Chondrocyte (in vitro differentiated cells): ENCODE data around the gene MYO10. TPM values are rescaled to one million over a fixed set of nuclear protein-coding genes. Genes with fewer than 3 reads are reported as not detected.

Experiments used
- DNase-seq: peaks from one replicate; pipeline ENCODE4 v3.0.0; 2021; ENCODE audit warnings: mixed read lengths, low spot score
- H3K27ac Mint-ChIP-seq: one replicate; pipeline ENCODE4 v1.8.0; 2021; ENCODE audit warnings: mild to moderate bottlenecking, moderate library complexity, mixed read lengths; ENCODE audit not compliant: unreplicated experiment
- H3K27me3 Mint-ChIP-seq: 2 replicates; pipeline ENCODE4 v1.8.0; 2021; ENCODE audit warnings: low read depth, mixed read lengths
- H3K36me3 Mint-ChIP-seq: 2 replicates; pipeline ENCODE4 v1.8.0; 2021; ENCODE audit warnings: low read depth, mixed read lengths
- H3K4me1 Mint-ChIP-seq: 2 replicates; pipeline ENCODE4 v1.8.0; 2021; ENCODE audit warnings: low read depth, mild to moderate bottlenecking, mixed read lengths
- H3K4me3 Mint-ChIP-seq: one replicate; pipeline ENCODE4 v1.8.0; 2021; ENCODE audit warnings: mild to moderate bottlenecking, moderate library complexity, mixed read lengths; ENCODE audit not compliant: unreplicated experiment
- H3K9me3 Mint-ChIP-seq: 2 replicates; pipeline ENCODE4 v1.8.0; 2021; ENCODE audit warnings: low read depth, mixed read lengths
- total RNA-seq: library from RNA; stranded (reverse); gene quantifications from 3 replicates; pipeline ENCODE4 v1.2.1, GENCODE V29; 2021
- TF ChIP-seq, protein P1 (sequence below): fragments of 200-600 bp; sonication (generic); IDR thresholded peaks from 2 replicates; pipeline ENCODE4 v1.5.0; 2021; ENCODE audit warnings: antibody characterized with exemption, mild to moderate bottlenecking, moderate library complexity

Gene MYO10
- total RNA-seq, 1 donor from 2014 or later, result 51.9 TPM

DNA sequence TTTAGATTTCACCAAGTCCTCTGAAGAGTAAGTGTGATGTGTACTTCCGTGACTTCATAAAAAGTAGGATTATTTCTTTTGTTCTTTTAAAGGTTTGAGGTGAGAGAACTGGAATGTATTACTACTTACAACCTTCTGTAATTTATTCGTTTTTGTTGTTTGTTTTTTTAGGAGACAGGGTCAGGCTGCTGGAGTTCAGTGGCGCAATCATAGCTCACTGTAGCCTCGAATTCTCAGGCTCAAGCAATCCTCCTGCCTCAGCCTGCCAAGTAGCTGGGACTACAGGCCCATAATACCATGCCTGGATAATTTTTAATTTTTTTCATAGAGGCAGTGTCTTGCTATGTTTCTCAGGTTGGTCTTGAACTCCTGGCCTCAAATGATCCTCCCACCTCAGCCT, 251.0 kb downstream of the MYO10 start:
- DNase-seq, result no peak
- Mint-ChIP-seq H3K4me1 (no peaks in the 10 kb centered on the region), H3K36me3 (peaks cover 42% of the 10 kb centered on the region), H3K27ac (no peak overlapping the region), H3K9me3 (no peaks in the 10 kb centered on the region), H3K27me3 (no peaks in the 10 kb centered on the region), H3K4me3 (no peak overlapping the region)
- TF ChIP-seq, protein P1, sequence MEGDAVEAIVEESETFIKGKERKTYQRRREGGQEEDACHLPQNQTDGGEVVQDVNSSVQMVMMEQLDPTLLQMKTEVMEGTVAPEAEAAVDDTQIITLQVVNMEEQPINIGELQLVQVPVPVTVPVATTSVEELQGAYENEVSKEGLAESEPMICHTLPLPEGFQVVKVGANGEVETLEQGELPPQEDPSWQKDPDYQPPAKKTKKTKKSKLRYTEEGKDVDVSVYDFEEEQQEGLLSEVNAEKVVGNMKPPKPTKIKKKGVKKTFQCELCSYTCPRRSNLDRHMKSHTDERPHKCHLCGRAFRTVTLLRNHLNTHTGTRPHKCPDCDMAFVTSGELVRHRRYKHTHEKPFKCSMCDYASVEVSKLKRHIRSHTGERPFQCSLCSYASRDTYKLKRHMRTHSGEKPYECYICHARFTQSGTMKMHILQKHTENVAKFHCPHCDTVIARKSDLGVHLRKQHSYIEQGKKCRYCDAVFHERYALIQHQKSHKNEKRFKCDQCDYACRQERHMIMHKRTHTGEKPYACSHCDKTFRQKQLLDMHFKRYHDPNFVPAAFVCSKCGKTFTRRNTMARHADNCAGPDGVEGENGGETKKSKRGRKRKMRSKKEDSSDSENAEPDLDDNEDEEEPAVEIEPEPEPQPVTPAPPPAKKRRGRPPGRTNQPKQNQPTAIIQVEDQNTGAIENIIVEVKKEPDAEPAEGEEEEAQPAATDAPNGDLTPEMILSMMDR, result no peak

DNA sequence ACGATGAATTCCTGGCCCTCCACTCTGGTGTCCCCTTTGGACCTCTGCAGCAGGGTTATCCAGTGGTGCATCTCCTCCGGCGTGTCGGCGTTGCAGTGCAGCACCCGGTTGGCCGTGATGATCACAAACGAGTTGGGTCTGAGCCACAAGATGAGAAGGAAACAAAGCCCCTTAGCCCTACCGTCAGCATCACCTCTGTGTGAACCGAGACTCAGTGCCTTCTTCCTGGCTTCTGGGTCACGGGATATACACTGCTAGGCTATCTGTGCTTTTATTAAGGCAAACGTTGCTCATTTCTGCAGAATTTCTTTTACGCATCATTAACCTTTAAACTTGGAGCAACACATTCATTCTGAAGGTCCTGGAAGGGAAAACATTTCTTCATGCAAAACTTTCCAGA, 254.2 kb downstream of the MYO10 start:
- DNase-seq, result no peak
- Mint-ChIP-seq H3K4me3 (no peak overlapping the region), H3K9me3 (no peaks in the 10 kb centered on the region), H3K4me1 (peaks cover 1% of the 10 kb centered on the region), H3K27me3 (no peaks in the 10 kb centered on the region), H3K27ac (no peak overlapping the region), H3K36me3 (peaks cover 45% of the 10 kb centered on the region)
- TF ChIP-seq, protein P1, result no peak

DNA sequence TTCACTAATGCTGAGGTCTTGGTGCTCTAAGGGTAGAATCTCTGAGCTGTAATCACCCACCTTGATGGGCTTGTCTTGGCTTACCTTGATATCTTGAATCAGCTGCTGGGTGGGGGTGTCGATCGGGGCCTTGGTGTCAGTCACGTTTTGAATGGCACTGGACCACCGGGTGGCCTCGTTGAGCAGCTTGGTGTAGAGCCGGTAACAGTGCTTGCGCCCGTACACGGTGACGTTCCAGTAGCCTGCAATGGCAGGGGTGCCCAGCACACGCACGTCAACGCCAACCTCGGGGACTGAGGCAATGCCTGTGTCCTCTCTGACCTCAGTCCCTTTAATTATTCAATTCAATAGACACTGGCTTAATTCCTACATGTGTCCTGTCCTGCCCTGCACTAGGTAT, 256.2 kb downstream of the MYO10 start:
- H3K27me3 Mint-ChIP-seq, result no peaks in the 10 kb centered on the region
- no peak overlapping the region for H3K4me3 Mint-ChIP-seq
- DNase-seq, result no peak
- TF ChIP-seq, protein P1, result peak; percentile 37
- peaks cover 2% of the 10 kb centered on the region for H3K4me1 Mint-ChIP-seq
- H3K9me3 Mint-ChIP-seq, result no peaks in the 10 kb centered on the region
- peaks cover 51% of the 10 kb centered on the region for H3K36me3 Mint-ChIP-seq
- no peak overlapping the region for H3K27ac Mint-ChIP-seq

DNA sequence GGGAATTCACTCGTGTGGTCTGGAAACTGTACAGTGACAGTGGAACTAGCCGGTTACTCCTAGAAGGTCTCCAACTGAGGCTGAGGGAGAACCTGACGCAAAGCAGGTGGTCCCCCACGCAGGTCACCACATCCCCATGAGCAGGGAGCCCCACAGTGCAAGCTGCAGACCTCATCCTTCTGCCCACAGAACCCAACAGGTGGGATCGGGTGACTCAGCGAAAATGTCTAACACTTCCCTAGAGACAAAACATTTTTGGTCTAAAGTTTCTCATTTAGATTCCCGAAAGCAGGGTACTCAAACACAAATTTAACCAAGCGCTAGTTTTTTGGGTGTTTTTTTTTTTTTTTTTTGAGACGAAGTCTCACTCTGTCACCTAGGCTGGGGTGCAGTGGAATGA, 256.9 kb downstream of the MYO10 start:
- Mint-ChIP-seq H3K9me3 (no peaks in the 10 kb centered on the region), H3K27ac (no peak overlapping the region), H3K36me3 (peaks cover 52% of the 10 kb centered on the region), H3K27me3 (no peaks in the 10 kb centered on the region), H3K4me1 (peaks cover 2% of the 10 kb centered on the region), H3K4me3 (no peak overlapping the region)
- no peak for DNase-seq
- TF ChIP-seq, protein P1, result no peak

DNA sequence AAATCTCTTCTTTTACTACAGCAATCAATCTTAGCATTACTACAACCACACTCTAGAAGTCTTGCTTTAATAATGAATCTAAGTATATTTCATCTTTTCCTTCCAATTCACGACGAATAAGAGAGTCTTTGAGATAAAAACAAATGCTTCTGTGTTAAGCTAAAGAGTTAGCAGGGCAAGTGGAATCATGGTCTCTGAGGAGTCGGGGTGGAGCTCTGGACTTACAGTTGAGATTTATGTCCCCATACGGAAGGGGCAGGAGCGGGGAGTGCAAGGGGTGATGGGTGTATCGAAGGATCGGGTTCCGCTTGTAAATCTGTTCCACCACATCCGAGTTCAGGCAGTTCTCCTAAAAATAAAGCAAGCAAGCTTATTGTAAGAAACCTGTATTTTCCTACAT, 260.3 kb downstream of the MYO10 start:
- H3K36me3 Mint-ChIP-seq, result peaks cover 52% of the 10 kb centered on the region
- H3K4me3 Mint-ChIP-seq, result no peak overlapping the region
- H3K27ac Mint-ChIP-seq, result no peak overlapping the region

More for the DNA sequence above, 260.3 kb downstream of the MYO10 start:
- TF ChIP-seq, protein P1, result no peak
- no peaks in the 10 kb centered on the region for H3K27me3 Mint-ChIP-seq
- peaks cover 2% of the 10 kb centered on the region for H3K4me1 Mint-ChIP-seq
- H3K9me3 Mint-ChIP-seq, result no peaks in the 10 kb centered on the region
- no peak for DNase-seq
